Measurements from ENCODE around the gene ANO3. TPM values are rescaled to one million over a fixed set of nuclear protein-coding genes. Genes with fewer than 3 reads are reported as not detected.

The ANO3 gene
- total and polyA plus RNA-seq, 2 experiments from 2014 or later: not detected

DNA sequence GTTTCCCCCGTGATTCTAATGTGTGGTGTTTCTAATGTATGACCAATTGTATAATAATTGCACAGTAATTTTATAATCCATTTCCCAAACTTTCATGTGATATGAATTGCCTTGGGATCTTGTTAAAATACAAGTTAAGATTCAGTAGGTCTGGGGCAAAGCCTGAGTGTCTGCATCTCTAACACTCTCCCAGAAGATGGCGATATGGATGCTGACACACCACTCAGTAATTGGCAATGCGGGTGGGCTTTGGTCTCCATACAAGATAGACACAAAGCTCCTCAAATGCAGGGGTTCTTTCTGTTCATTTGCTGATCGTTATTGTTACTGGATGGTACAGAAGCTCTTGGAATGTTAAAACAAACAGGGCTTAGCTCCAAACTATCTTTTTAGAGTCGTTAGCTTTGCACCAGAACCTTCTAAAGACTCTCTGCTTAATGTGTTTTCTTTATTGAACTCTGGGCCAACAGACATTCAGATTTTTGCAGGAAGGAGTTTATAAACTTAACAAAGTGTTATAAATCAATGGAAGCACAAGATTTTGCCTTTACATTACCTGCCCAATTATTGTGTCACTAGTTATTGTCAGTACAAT, 45.4 kb upstream of the ANO3 start:
- H3K4me1 ChIP-seq (ENCODE audit: insufficient read depth): peaks cover 11% of the 10 kb centered on the region
- H3K27me3 Mint-ChIP-seq (ENCODE audit: insufficient read depth, low read depth, poor library complexity): peaks cover 2% of the 10 kb centered on the region
- no peaks in the 10 kb centered on the region for H4K20me1 ChIP-seq (replicated peaks; ENCODE audit: insufficient read depth)
- no peaks in the 10 kb centered on the region for H3F3A ChIP-seq (replicated peaks; ENCODE audit: low read depth)
- no peaks in the 10 kb centered on the region for H3K9me3 Mint-ChIP-seq
- no peaks in the 10 kb centered on the region for H3K9me2 ChIP-seq (ENCODE audit: insufficient read depth)
- H3K4me3 ChIP-seq: no peak overlapping the region
- H3K4me3 Mint-ChIP-seq: no peak overlapping the region
- no peaks in the 10 kb centered on the region for H3K36me3 ChIP-seq (ENCODE audit: insufficient read depth)
- no peaks in the 10 kb centered on the region for H3K27me3 ChIP-seq (ENCODE audit: insufficient read depth)
- no peak overlapping the region for H3K4me2 ChIP-seq
- peak; percentile 67 for DNase-seq (ENCODE audit: low spot score)
- TF ChIP-seq ZNF331 (CRISPR knock-in tag; IDR thresholded peaks at IDR 0.05; ENCODE audit: low read depth): no peak
- TF ChIP-seq CTCF (conservative IDR thresholded peaks at IDR 0.05; ENCODE audit: low read depth in 2 of 2): peak; percentile 56 to 78
- H3K27ac Mint-ChIP-seq: no peak overlapping the region
- peak; percentile 90 for ATAC-seq
- no peak overlapping the region for H3K27ac ChIP-seq (ENCODE audit: low read depth)
- no peaks in the 10 kb centered on the region for H3K79me2 ChIP-seq (replicated peaks; ENCODE audit: insufficient read depth)
- peak overlapping the region; percentile 79 for H2AFZ ChIP-seq
- H3K36me3 Mint-ChIP-seq (ENCODE audit: low read depth): no peaks in the 10 kb centered on the region
- peaks cover 14% of the 10 kb centered on the region for H3K4me1 Mint-ChIP-seq

GRCh38 chr11:26287067-26287518, 44.8 kb upstream of the ANO3 start:
- H3K27ac Mint-ChIP-seq: no peak overlapping the region

More at GRCh38 chr11:26287067-26287518, 44.8 kb upstream of the ANO3 start:
- Mint-ChIP-seq H3K9me3 (no peaks in the 10 kb centered on the region), H3K36me3 (ENCODE audit: low read depth) (no peaks in the 10 kb centered on the region), H3K27me3 (ENCODE audit: insufficient read depth, low read depth, poor library complexity) (peaks cover 2% of the 10 kb centered on the region), H3K4me1 (peaks cover 14% of the 10 kb centered on the region), H3K4me3 (no peak overlapping the region)
- Histone ChIP-seq H2AFZ (peak overlapping the region; percentile 79), H3K36me3 (ENCODE audit: insufficient read depth) (no peaks in the 10 kb centered on the region), H3K4me1 (ENCODE audit: insufficient read depth) (peaks cover 11% of the 10 kb centered on the region), H4K20me1 (replicated peaks; ENCODE audit: insufficient read depth) (no peaks in the 10 kb centered on the region), H3K27ac (ENCODE audit: low read depth) (no peak overlapping the region), H3K4me2 (no peak overlapping the region), H3K9me2 (ENCODE audit: insufficient read depth) (no peaks in the 10 kb centered on the region), H3K27me3 (ENCODE audit: insufficient read depth) (no peaks in the 10 kb centered on the region), H3F3A (replicated peaks; ENCODE audit: low read depth) (no peaks in the 10 kb centered on the region), H3K4me3 (no peak overlapping the region), H3K79me2 (replicated peaks; ENCODE audit: insufficient read depth) (no peaks in the 10 kb centered on the region)
- DNase-seq (ENCODE audit: low spot score): no peak
- ATAC-seq: no peak
- TF ChIP-seq JUNB (IDR thresholded peaks at IDR 0.05; ENCODE audit: unreplicated experiment) (no peak), EZH2phosphoT487 (IDR thresholded peaks at IDR 0.05; ENCODE audit: unreplicated experiment) (no peak)
- TF ChIP-seq, protein P1, sequence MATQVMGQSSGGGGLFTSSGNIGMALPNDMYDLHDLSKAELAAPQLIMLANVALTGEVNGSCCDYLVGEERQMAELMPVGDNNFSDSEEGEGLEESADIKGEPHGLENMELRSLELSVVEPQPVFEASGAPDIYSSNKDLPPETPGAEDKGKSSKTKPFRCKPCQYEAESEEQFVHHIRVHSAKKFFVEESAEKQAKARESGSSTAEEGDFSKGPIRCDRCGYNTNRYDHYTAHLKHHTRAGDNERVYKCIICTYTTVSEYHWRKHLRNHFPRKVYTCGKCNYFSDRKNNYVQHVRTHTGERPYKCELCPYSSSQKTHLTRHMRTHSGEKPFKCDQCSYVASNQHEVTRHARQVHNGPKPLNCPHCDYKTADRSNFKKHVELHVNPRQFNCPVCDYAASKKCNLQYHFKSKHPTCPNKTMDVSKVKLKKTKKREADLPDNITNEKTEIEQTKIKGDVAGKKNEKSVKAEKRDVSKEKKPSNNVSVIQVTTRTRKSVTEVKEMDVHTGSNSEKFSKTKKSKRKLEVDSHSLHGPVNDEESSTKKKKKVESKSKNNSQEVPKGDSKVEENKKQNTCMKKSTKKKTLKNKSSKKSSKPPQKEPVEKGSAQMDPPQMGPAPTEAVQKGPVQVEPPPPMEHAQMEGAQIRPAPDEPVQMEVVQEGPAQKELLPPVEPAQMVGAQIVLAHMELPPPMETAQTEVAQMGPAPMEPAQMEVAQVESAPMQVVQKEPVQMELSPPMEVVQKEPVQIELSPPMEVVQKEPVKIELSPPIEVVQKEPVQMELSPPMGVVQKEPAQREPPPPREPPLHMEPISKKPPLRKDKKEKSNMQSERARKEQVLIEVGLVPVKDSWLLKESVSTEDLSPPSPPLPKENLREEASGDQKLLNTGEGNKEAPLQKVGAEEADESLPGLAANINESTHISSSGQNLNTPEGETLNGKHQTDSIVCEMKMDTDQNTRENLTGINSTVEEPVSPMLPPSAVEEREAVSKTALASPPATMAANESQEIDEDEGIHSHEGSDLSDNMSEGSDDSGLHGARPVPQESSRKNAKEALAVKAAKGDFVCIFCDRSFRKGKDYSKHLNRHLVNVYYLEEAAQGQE (IDR thresholded peaks at IDR 0.05; ENCODE audit: unreplicated experiment): no peak

All from GM23338 (cell line).